ENCODE data around the gene KRTCAP2.
"Not testable (repeated sequence)": the region's sequence is repeated elsewhere in the genome, so short reads cannot be mapped to it uniquely, and the experiment has no call there.

KRTCAP2 gene

DNA sequence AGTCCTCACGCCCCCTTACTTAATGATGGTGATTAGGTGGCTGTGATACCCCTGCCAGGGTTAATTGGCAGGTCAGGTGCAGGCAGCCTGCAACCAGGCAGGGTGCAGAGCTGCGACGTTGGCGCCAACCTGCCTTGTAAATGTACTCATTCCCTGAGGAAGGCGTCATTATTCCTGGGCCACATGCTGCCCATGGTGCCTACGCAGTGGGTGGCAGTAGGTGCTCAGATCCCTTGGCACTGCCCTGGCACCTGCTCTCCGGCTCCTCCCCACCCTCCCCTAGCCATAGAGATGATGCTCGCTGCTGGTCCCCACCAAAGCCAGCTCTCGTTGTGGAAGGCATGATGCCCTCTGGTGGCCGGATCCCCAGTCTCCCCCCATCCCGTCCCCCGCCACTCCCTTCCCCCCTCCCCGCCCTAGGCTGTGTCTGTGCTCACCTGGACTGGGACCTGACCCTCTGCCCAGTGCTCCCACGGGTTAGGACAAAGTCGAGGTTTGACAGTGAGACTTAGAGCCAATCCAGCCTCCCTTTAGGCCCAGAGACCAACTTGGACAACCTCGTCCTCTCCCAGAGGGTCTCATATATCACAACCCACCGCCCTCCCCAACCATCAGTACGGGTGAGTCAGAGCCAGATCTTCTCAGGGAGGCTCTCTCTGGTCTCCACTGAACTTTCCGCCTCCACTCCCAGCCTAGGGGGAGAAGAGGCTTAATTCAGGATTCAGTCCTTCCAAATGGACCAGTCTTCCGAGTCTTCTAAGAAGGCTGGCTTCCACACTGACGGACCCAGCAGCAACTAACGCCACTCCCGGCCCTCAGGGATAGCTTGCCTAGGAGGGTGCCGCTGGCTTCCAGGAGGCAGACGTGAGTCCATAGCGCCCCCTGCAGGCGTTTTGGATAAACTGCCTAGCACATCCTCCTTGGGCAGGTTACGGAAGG lies 5.7 kb downstream of the KRTCAP2 start:
- DNase-seq, result peak; percentile 75

- no peak for DNase-seq
These were observed 6.5 kb downstream of the KRTCAP2 start for GRCh38 chr1:155166471-155167165.

- no peak for DNase-seq
These were observed 7.0 kb downstream of the KRTCAP2 start for GRCh38 chr1:155166051-155166470.

GRCh38 chr1:155164625-155165024 lies 8.5 kb downstream of the KRTCAP2 start:
- DNase-seq, result not testable (repeated sequence)

GRCh38 chr1:155163785-155164184 lies 9.3 kb downstream of the KRTCAP2 start:
- DNase-seq, result not testable (repeated sequence)

- DNase-seq, result not testable (repeated sequence)
These were observed 10.5 kb downstream of the KRTCAP2 start for GRCh38 chr1:155162631-155163030.

DNA sequence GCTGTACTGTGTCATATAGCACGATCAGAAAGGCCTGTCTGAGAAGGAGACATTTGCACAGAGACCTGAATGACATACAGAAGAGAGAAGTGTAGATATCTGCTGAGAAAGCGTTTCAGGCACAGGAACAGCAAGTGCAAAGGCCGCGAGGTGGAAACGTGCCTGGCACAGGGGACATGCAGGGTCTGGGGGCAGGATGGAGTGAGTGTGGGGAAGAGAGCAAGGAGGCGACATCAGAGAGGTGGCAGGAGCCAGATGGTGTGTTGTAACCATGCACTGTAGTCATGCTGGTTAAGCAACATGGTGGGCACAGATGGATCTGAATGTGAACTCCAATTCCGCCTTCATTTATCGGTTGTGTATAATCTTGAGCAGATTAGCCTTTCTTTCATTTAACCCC lies 13.0 kb downstream of the KRTCAP2 start:
- no peak for DNase-seq

DNA sequence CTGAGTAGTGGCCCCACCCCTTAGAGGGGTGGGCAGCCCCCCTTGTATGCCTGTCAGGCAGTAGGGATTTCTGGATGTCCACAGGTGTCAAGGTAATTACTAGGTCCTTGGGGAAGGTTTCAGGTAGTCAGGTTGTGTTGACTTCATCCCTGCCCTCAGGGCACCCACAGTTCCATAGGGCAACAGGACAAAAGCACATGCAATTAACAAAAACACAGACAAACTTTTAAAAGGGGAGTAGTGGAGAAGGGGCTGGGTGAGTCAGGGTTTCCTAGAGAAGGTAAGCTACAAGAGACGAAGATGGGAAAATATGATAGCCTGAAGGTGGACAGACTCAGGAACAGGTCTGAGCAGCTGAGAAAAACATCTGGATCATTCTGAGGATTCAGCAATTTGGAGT lies 14.1 kb downstream of the KRTCAP2 start:
- DNase-seq, result no peak

DNA sequence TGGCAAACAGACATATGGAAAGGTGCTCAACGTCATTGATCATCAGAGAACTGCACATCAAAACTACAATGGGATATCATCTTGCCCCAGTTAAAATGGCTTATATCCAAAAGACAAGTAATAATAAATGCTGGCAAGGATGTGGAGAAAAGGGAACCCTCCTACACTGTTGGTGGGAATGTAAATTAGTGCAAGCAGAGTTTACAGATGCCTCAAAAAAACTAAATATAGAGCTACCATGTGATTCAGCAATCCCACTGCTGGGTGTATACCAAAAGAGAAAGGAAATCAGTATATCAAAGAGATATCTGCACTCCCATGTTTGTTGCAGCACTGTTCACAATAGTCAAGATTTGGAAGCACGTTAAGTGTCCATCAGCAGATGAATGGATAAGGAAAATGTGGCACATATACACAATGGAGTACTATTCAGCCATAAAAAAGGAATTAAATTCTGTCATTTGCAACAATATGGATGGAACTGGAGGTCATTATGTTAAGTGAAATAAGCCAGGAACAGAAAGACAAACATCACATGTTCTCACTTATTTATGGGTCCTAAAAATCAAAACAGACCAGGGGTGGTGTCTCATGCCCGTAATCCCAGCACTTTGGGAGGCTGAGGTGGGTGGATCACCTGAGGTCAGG lies 17.0 kb downstream of the KRTCAP2 start:
- not testable (repeated sequence) for DNase-seq

DNA sequence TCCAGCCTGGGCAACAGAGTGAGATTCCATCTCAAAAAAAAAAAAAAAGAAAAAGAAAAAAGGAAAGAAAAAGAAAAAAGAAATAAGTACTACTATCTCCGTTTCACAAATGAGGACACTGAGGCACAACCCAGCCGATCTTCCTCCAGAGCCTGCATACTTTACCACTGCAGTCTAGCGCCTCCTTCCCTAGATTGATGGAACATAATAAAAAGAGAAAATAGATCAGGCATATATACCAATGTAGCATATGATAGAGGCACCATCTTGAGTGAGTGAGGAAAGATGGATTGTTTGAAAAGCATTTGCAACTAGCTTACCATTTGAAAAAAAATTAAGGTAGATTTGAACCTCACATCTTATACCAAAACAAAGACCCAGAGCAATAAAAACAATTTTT lies 27.6 kb downstream of the KRTCAP2 start:
- DNase-seq, result no peak

DNA sequence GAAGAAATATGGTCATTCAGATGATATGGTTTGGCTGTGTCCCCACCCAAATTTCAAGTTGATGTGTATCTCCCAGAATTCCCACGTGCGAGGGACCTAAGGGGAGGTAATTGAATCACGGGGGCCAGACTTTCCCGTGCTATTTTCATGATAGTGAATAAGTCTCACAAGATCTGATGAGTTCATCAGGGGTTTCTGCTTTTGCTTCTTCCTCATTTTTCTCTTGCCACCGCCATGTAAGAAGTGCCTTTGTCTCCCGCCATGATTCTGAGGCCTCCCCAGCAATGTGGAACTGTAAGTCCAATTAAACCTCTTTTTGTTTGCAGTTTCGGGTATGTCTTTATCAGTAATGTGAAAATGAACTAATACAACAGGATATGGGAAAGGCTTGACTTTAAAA lies 31.4 kb downstream of the KRTCAP2 start:
- no peak for DNase-seq

GRCh38 chr1:155140630-155140953 lies 32.5 kb downstream of the KRTCAP2 start:
- no peak for DNase-seq

DNA sequence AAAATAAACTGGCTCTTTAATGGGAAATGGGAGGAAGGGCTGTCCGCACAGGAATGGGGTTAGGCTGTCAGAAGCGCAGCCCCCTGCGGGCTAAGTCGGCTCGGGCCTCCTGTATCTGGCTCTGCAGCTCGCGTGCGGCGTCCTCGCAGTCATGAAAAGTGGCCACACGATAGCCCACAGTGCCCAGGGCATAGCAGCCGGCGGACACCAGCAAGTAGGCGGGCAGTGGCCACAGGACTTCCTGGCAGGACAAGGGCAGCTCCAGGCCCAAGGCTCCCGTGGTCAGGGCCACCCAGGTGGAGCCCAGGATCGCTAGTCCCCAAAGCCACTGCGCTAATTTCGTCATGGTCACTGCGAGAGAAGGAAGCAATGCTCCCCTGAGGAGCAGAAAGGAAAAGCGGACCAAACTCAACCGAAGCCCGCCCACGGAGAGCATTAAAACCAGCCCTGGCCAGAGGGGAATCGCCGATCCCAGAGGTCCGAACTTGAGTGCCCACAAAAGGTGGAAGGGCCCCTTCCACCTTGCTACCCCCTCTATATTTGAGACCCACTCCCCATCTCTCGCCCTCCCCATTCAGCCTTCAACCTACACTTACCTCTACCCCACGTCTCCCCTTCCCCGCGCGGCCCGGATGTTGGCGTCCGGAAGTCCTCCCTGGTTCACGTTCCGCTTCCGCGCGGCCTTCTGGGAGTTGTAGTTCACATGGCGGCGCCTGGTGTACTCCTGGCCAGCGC lies 33.0 kb downstream of the KRTCAP2 start, which contains the start of gene DPM3:
Gene DPM3, minus strand, starts transcription at position 637 of the 735 bp plus-strand sequence. Its CDS starts 291 bp downstream, at position 346.
- peak; percentile 73 for DNase-seq

GRCh38 chr1:155137154-155137949 lies 35.8 kb downstream of the KRTCAP2 start:
- DNase-seq, result no peak

DNA sequence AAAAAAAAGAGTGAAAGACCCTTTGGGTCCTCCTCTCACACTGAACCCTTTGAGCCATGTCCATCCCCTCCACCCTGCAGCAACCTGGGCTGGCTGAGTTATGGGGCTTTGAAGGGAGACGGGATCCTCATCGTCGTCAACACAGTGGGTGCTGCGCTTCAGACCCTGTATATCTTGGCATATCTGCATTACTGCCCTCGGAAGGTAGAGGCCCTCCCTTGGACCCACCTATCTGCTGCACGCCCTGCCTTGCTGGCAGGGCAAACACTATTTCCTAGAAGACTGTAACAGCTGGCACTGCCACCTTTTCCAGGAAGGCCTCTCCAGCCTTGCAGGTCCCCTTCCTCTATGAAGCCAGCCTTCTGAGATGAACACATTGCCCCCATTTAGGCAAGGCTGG lies 36.4 kb downstream of the KRTCAP2 start:
- DNase-seq, result no peak

DNA sequence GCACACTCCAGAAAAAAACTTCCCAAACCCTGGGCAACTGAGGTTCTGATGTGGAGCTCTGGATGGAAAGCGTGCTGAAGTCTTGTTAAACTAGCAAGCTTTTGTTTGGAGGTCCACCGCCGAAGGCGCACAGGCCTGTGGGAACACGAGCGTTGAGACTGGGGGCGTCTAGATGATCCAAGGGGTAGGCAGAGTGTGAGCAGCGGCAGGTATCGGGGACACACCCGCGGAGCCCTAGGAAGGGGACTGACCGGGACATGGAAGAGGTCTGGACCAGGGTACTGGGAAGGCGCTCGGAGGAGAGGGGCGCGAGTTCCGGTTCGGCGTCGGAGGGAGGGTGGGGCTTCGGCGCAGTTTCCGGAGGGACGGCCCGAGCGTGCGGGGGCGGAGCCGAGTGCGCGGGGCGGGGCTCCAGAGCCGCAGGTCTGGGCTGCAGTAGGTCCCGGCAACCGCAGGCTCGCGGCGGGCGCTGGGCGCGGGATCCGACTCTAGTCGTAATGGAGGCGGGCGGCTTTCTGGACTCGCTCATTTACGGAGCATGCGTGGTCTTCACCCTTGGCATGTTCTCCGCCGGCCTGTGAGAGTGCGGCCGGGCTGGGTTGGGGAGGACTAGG lies 37.6 kb downstream of the KRTCAP2 start, which contains the start of gene SLC50A1:
Gene SLC50A1, plus strand, starts transcription at position 438 of the 614 bp plus-strand sequence. Its CDS starts 60 bp downstream, at position 498.
- DNase-seq, result peak; percentile 92

- peak; percentile 92 for DNase-seq
These were observed 38.2 kb downstream of the KRTCAP2 start for GRCh38 chr1:155134880-155135414.

GRCh38 chr1:155134322-155134721 lies 38.8 kb downstream of the KRTCAP2 start:
- DNase-seq, result no peak

- no peak for DNase-seq
These were observed 39.3 kb downstream of the KRTCAP2 start for GRCh38 chr1:155133799-155134281.

DNA sequence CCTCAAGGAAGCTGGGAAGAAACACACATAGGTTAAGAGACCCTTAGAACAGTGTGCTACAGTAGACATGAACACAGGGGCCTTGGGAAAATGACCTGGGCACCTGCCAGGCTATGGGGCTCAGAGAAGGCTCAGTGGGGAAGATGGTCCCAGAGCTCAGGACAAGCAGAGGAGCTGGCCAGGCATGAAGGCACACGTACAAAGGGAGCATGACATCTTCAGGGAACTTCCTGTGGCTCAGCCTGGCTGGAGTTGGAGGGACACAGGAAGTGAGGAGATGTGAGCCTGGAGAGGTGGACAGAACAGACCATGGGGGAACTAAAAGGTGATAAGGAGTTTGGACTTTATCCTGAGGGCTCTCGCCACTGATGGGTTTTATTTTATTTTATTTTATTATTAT lies 41.2 kb downstream of the KRTCAP2 start:
- DNase-seq, result no peak

DNA sequence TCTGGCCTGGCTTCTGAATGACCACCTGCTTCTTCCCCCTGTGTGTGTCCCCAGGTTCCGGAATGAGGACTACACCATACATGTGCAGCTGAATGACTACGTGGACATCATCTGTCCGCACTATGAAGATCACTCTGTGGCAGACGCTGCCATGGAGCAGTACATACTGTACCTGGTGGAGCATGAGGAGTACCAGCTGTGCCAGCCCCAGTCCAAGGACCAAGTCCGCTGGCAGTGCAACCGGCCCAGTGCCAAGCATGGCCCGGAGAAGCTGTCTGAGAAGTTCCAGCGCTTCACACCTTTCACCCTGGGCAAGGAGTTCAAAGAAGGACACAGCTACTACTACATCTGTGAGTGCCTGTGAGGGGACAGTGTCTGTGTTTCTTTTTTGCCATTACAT lies 41.8 kb downstream of the KRTCAP2 start:
- DNase-seq, result no peak

Measured in fibroblast of skin of right biceps (primary cell).